NCI-H1105 treated with DMSO at 0.1 percent for 48 hours (cell line): ENCODE measurements around the gene UBL4B.

ENCODE experiments used
- DNase-seq: peaks from one replicate; lab custom pipeline; 2025; lab: John Stamatoyannopoulos, UW

Gene UBL4B

DNA sequence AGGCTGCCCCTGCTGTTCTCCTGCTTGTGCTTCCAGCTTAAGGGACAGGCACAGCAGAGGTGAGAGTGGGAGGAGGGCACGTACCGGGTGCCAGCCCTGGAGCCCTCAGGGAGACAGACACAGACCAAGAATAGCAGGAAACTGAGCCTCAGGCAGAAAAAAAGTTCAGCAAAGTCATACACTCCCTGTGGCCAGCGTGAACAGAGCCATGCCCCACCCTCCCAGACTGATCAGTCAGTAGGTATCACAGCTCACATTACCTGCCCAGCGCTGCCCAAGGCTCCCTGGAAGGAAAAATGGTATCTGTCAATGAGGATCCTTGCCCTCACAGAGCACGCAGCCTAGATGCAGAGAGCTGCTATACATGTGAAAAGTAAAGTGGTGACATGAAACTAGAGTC is 1.3 kb downstream of the UBL4B start:
- DNase-seq, result no peak

DNA sequence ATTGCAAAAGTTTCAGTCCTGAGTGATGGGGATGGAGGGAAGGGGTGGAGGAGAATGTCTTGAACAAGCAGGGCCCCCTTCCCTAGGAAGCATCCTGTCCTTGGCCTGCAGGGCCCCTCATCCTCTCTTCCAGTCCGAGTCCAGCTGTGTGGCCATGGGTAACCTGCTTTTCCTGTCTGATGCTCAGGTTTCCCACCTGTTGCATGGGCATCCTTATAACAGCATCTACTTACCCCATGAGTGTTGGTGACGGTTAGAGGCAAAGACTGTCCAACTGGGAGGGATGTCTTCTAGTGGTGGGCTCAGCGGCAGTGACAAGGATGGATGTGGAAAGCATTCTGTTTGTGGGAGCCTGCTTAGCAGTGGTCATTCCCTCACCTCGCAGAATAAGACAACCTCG is 1.9 kb downstream of the UBL4B start:
- DNase-seq, result no peak

DNA sequence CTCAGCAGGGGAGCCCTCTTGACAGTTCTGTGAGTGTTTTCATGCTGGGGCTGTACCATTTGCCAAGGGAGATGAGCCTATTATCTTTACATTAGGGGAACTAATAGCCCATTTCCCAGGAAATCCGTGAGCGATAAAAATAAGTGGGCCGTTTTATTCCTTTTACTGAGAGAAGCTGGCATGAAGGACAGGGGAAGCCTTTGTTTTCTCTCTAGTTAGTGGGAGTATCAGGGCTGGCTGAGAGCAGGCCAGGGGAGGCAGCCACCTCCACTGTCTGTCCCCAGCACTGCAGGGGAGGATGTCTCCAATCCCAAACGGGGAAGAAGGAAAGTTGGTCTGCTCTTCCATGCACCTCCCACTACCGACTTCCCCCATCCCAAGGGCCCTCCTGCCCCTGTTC is 2.5 kb downstream of the UBL4B start:
- no peak for DNase-seq

DNA sequence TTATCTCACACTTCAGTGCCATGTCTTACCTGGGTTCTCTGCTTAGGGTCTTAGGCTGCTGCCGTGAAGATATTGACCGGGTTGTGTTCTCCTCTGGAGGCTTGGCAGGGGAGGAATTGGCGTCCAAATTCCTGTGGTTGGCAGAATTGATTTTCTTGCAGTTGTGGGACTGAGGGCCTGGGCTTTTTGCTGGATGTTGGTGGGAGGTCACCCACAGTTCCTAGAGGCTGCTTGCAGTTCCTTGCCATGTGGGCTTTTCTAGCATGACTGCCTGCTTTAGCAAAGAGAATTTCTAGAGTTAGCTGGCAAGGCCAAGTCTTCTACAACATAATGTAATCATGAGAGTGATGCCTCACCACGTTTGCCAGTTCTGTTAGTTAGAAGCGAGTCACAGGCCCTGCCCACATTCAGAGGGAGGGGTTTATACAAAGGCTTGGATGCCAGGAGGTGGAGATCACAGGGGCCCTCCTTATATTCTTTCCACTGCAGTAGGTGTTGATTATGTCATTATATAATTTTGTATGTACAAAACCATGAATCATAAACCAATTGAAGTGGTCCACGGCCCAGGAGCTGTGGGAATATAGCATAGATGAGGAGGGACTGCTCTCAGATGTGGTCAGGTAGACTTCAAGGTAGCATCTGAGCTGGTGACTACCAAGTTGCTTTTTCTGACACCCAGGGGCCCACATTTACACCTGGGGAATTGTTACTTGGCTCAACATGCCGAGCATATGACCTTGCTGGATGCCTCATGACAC is 6.6 kb downstream of the UBL4B start:
- DNase-seq, result no peak

DNA sequence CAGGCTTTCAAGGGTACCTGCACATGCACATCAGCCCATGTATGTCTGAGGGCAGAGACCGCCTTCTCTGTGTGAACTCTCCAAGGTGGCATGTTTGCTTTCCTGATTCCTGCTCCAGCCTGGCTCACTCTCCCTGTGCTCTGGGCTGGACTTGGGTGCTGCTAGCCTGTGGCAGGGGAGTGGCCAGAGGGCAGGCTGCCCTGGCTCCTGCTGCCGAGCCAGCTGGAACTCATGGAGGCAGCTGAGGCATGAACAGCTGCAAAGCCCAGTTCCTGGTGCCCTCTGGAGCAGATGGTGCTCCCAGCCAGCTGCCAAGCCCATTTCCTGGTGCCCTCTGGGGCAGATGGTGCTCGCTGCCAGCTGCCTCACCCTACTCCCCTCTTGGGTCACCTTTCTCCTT is 7.6 kb downstream of the UBL4B start:
- no peak for DNase-seq

DNA sequence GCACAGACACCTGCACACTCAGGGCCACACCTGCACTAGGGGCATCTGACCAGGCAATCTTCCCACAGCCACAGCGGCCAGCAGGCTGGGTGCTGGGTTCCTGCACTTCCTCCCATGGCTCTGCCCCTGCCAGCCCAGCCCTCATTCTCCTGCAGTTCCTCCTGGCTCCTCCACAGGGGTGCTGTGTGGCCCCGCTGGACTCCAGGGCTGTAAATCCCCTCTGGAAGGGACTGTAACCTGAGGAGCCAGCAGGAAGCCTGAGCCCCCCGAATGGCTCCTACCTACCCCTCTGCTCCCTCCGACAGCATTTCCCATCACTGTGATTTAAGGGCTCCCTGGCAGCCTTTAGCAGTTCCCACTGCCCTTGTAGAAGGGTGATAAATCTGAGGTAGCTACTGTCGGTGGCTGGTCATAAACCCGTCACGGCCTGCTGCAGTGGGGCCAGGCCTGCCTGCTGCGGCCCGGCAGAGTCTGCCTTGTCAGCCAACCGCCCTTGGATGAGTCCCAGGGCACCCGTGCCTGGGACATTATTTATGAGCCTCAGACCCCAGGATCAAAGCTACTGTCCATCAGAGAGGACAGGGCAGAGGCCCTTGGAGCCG is 8.8 kb downstream of the UBL4B start:
- DNase-seq, result no peak

DNA sequence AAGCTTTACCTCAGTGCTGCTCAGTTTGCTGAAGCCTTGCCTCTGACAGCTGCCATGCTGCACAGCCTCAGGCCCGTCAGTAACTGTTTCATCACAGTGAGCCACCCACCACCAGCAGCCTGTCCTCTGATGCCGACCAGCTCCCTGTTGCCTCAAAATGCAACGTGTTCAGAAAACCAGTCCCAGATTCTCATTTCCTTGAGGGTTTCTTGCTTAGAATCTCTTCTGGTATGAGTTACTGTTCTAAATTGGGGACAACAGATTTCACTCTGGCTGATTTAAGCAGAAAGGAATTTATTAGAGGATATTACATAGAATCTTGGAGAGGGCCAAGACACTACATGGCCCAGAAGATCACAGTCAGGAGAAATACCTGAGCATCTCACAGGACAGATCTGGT is 11.0 kb downstream of the UBL4B start:
- DNase-seq, result no peak

DNA sequence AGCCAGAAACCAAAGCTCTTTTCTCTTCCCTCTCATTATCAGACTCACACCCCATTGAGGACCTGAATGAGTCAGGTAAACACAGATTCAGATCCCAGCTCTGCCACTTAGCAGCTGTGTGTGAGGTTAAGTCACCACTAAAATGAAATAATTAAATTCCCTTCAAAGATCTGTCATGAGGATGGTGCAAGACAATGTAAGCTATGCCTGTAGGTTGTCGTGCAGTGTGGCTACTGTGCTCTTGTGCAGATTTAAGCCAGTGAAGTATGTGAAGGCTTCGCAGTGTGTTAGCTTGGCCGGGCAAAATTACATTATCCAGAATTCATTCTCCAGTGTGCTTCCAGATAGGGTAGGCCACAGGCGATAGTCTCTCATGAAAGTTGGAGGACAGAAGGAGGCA is 13.6 kb downstream of the UBL4B start:
- DNase-seq, result no peak

DNA sequence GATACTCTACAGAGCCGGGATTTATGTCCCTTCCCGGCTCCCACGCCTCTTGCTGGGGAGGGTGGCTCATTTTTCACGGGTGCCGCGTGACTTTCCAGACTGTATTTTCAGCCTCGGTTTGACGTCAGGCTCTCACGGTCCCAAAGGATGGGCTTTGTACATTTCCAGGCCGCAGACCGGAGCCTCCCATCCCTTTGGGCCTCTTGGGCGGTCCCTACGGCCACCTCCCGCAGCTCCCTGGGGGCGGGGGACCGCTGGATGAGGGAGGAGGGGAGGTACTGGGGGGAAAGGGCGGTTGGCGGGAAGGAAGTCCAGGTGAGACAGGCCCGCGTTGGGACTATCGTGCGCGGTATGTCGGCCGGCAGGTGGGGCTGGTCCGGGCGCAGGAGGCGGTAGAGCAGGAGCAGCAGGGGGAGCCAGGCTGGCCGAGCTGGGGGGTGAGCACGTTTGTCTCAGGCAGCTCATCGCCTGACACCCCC is 17.9 kb downstream of the UBL4B start:
- DNase-seq, result no peak

DNA sequence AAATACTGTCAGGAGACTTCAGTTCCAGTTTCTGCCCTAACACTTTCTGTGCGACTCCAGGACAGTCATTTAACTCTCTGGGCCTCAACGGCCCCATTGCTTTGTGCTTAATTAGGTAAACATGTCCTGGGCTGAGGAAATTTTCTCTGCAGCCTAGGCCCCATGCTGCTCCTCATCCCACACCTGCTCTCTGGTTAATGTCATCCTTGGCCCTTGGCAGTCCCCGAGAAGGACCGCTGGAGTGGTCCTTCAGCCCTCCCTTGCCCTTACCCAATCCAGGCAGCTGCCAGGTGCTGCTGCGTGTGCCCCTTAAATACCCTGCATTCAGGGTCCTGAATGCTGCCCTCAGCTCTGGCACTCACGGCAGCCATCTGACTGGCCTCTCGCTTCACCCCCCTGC is 18.7 kb downstream of the UBL4B start:
- no peak for DNase-seq

DNA sequence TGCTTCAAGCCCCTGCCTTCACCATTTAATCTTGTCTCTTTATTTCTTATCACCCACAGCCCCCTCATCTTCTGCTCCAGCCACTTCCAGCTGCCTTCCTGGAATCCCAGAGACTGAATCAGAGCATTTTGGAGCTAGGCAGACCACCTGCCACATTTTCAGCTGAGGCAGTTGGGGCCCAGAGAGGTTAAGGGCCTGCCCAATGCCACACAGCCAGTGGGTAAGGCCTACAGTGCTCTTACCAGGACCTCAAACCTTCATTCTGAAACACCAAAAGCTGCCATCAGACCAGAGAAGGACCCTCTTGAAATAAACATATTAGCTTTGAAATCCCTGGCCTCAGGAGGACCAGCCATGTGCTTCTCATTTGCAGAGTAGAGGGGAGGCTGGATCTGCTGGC is 20.4 kb downstream of the UBL4B start:
- no peak for DNase-seq

DNA sequence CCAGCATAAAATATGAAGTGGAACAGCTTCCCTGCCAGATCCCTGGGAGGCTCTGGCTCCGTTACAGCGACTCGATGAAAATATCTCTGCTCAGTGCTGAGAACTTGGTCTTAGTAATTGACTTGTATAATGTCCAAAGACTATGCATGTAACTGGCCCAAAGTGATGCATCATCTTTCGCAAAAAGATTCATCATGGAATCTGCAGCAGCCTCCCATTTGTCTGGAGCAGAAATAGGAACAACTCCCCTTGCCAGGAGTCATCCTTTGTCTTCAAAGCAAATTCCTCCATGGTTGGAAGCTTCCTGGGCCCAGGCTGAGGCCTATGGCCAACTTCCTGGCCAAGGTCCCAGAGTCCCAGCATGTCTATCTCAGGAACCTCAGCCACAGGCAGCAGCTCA is 21.2 kb downstream of the UBL4B start:
- no peak for DNase-seq

DNA sequence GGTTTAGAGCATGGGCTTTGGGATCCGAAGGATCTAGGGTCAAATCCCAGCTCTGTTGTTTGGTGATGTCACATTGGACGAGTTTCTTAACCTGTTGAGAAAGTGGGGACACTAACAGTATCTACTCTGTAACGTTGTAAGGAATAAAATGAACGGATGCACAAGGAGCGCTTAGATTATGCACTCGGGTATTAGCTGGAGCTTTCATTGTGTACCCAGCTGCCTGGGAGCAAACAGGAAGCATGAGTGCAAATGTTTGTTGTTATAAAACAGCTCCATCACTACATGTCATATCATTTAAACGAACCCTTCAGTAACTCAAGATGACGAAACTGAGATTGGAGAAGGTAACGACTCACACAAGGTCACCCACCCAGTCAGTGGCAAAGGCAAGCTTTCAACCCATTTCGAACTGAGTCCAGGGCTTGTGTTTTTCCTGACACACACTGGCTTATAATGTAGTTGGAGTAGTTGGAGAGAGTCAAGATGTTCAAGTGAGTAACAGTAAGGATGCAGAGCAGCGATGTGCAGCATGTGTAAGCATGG is 21.9 kb downstream of the UBL4B start:
- DNase-seq, result no peak

DNA sequence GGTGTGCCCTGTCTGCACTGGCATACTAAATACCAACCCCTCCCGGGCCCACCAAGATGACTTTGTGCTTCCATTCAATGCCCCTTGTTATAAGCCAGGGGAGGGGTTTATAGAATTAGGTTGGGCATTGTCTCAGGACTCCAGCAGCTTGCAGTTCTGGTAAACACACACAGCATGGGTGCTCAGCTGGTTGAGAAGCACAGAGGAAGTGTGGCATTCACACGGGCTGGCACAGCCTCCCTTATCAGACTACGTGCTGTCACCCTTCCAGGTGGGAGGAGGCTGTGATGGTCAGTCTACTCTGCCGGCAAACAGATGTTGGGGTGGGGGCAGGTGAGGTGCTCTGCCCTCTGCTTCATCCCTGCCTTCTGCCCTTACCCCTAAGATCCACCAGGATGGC is 23.0 kb downstream of the UBL4B start:
- no peak for DNase-seq

DNA sequence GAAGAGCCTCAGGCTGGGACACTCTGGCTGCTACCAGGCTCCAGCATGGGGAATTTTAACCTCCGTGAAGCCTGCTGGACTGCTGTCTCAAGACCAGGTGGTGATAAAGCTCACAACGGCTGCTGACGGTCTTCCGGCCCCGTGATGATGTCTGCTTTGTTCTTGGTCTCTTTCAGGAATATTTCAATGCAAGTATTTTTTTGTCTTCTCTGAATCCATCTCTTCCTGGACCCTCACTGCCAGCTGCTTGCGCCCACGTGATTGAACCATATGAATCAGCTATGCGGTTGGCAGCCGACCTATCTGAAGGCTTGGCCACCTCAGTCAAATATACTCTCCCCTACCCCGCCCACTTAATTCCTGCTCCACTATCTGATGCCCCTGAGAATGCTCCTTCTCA is 23.4 kb downstream of the UBL4B start:
- no peak for DNase-seq

DNA sequence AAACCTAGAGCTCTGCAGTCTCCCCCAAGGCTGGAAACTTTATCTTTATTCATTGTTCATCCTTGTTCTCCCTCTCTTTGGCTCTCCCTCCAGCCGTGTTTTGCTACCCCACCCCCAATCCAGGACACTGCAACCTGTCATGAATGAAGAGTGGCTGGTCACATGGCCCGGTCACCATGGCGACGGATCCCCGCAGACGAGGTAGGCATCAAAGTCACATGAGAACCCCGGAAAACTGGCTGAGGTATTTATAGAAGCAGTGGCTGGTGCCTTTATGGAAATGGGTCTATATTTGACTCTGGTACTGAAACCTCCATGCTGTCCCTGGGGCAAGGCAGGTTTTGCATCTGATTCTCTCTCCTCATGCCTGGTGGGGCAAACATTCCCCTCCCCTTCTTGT is 24.7 kb downstream of the UBL4B start:
- peak; percentile 93 for DNase-seq

DNA sequence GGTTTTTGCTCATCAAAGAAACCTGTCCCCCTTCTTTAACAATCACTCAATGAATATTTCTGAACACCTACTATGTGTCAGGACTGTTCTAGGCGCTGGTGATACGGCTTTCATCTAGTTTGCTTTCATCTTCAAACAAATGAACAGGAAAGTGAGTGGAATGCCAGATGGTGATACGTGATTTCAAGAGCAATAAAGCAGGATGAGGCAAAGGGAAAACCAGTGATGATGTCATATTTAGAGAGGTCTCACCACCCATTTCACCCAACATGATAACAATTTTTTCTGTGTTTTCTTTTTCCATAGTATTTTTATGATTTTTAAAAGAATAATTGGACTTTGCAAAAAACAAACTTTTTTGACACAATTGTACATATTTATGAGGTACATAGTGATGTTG is 26.7 kb downstream of the UBL4B start:
- no peak for DNase-seq

DNA sequence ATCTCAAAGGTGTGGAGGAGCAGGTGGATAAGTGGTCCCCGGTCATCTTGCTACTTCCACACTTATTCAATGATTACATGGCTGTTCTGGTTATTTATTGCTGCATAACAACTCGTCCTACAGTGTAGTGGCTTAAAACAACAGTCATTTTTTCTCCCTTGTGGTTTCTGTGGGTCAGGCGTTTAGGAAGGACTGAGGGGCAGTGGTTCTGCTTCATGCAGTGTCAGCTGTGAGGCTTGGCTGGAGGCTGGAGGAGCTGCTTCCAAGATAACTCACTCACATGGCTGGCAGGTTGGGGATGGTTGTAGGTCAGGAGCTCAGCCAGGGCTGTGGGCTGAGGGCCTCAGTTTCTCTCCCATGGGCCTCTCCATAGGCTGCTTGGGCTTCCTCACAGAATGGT is 32.1 kb downstream of the UBL4B start:
- no peak for DNase-seq

DNA sequence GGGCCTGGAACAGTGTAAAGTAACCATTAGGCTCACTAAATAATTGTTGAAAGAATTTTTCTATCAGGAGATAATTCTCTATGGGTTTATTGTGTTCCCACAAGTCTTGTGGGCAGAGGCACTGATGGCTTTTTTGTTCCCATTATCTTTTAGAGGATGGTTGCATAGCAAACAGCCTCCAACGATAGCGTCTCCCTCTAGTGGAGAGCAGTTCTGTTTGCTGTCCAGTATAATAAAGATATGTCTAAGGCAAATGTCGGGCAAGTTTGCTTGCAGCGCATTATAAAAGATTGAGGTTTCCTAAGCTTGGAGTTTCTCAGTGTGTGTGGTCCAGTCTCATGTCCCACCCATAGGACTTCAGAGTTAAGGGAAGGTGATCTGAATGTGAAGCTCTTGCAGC is 36.7 kb downstream of the UBL4B start:
- no peak for DNase-seq

DNA sequence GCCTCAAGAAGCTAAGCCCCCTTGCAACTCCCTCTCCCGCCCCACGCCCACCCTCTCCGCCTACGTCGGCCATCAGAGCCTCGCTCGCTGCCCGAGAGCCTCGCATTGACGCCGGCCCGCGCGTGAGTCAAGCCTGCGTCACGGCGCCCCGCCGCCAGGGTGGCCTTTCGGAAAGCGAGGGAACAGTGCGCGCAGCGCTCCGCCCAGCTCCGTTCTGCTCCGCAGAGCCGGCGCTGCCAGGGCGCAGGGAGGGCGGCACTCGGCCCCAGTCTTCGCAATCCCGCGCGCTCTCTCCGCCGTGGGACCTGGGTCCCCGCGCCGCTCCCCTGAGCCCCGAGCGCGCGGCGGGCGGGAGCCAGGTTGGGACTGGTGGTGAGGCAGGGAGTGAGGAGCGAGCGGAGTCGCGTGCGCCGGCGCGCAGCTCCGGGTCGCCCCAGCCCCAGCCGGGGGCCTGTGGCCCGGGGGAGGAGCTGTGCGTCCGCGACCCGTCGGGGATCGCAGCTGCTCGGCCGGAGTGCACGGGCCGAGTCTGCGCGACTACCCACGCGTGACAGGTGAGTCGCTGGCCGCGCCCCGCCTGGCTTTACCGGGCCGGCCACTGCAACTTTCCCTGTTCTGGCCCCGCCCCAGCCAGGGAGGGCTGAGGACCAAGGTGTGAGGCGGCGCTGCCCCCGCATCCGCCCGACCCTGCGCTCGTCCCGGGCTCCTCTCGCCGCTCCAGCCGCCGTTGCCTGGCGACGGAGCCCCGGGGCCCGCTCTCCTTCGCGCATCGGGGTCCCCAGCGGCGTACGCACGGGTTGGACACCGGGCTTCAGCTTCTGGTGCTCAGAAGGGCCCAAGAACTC is 38.3 kb downstream of the UBL4B start, which contains the start of gene SLC6A17:
SLC6A17 (plus strand) TSS at position 165 of the 845 bp plus-strand sequence. CDS start 16,436 bp downstream, outside the sequence.
- DNase-seq, result peak; percentile 44

DNA sequence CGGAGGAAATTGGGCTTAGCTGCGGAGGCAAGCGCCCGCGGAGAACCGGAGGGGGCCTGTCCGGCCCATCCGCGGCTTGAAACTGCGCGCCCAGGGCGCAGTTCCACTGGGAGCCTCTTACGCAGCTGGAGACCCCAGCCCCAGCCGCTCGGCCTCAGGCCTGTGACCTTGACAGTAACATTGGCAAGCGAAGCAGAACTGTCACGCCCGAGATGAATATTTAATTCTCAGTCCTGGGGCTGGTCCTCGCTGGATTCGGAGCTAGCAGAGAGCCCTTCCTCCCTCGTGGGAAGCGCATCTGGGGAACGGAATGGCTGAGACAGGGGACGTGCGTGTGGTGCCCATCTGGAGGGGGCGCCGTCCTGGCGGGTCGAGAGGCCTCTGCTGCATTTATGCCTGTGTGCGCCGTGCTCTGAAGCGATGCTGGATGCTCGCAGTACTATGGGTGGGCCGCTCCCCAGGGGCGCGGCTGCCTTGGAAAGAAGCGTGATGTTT is 39.0 kb downstream of the UBL4B start:
- DNase-seq, result no peak

DNA sequence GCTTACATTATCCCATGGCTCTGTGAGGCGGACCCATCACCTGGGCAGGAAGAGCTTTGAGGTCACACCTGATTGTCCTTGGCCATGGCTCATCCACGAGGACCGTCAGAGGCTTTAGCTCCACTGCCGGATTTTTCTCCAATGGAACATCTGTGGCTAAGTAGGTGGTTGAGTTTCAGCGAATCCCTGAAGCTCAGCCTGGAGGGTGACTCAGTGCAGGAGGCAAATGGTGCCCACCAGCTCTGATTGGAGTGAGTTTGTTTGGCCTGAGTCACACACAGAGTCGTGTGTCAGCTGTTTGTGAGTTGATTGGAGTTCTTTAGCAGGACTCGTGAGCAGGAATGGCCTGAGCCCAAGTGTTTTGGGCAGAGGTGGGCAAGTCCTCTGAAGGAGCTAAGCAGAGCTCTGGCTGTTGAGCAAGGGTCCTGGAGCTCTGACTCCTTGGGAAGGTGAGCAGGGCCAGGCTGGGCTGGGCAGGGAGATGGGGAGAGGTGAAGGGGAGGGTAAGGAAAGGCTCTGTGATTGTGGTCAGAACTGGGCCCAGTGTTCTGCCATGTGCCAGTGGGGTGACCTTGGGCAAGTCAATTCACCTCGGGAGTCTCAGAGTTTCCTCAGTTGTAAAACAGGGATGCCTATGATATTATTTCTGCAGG is 40.0 kb downstream of the UBL4B start:
- no peak for DNase-seq
